Activated CD8-positive, alpha-beta T cell treated with anti-CD3 and anti-CD28 coated beads for 36 hours (primary cell): ENCODE measurements around the gene GNB1L. TPM values are rescaled to one million over a fixed set of nuclear protein-coding genes. Genes with fewer than 3 reads are reported as not detected.

Experiments used
- ATAC-seq: fragments of 200-7000 bp; cut with Tn5 transposase; one replicate; pipeline ENCODE4 v1.10.0; 2021; ENCODE audit warnings: mild to moderate bottlenecking, moderate library complexity
- CTCF ChIA-PET: fragments of 350-600 bp; sonication (Branson Sonifier 250); formaldehyde crosslinking; loops from one replicate; lab custom pipeline; 2021; ENCODE audit warnings: antibody characterized with exemption; lab: Charles Lee
- POLR2A ChIA-PET: fragments of 350-600 bp; sonication (Branson Sonifier 250); formaldehyde crosslinking; loops from one replicate; lab custom pipeline; 2021; ENCODE audit warnings: antibody characterized with exemption; lab: Charles Lee
- DNase-seq: peaks from one replicate; pipeline ENCODE4 v3.0.0-alpha.2; 2020
- H3K27ac Mint-ChIP-seq: one replicate; pipeline ENCODE4 v1.8.0; 2021; ENCODE audit warnings: mild to moderate bottlenecking, mixed read lengths
- H3K27me3 Mint-ChIP-seq: one replicate; pipeline ENCODE4 v1.8.0; 2021; ENCODE audit warnings: mixed read lengths
- H3K36me3 Mint-ChIP-seq: one replicate; pipeline ENCODE4 v1.8.0; 2021; ENCODE audit warnings: low read depth, mixed read lengths
- H3K4me1 Mint-ChIP-seq: one replicate; pipeline ENCODE4 v1.8.0; 2021; ENCODE audit warnings: low read depth, mixed read lengths
- H3K4me3 Mint-ChIP-seq: one replicate; pipeline ENCODE4 v1.8.0; 2021; ENCODE audit warnings: mild to moderate bottlenecking, moderate library complexity, mixed read lengths
- H3K9me3 Mint-ChIP-seq: one replicate; pipeline ENCODE4 v1.8.0; 2021; ENCODE audit warnings: mixed read lengths
- intact Hi-C: fragments of 100-400 bp; cut with micrococcal nuclease; formaldehyde crosslinking; loops from one replicate; pipeline ENCODE4 v1.10.0; 2022
- total RNA-seq, 2 experiments: library from RNA; stranded (reverse); gene quantifications; one replicate each; pipeline ENCODE4 v1.2.3, GENCODE V29; 2021
- TF ChIP-seq, protein P1 (sequence below): fragments of 200-600 bp; IDR thresholded peaks from one replicate; pipeline ENCODE4 v1.8.0; 2022; ENCODE audit warnings: antibody characterized with exemption, mild to moderate bottlenecking

GNB1L gene
- total RNA-seq, 2 experiments from 2014 or later = 16.2 to 17.4 TPM

DNA sequence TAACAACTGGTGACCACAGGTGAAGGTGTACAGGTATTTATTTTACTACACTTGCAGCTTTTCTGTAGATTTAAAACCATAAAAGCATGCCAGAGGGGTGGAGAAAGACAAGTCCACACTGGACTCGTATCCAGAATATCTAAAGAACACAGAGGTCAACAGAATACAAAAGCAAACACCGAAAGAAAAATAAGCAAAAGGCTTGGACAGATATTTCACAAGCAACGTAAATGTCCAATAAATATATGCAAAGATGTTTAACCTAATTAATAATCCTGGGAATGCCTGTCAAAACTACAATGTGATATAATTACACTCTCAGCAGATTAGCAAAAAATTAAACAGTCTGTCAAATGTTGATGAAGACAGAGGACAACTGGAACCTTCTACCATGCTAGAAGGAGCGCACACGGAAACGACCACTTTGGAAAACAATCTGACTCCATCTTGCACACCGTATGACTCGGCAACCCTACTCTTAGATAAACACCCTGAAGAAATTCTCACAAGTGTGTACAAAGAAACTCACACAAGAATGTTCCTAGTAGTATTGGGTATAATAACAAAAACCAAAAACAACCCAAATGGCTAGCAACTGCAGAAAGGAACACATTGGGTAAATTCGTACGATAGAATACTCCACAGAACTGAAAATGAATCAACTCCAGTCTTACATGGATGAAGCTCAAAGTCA, 27.2 kb downstream of the GNB1L start:
- H3K4me3 Mint-ChIP-seq = no peak overlapping the region
- H3K27me3 Mint-ChIP-seq = no peaks in the 10 kb centered on the region
- ATAC-seq = no peak
- intact Hi-C loops = no loop called here
- H3K27ac Mint-ChIP-seq = no peak overlapping the region
- POLR2A ChIA-PET = no interaction called here
- no peaks in the 10 kb centered on the region for H3K36me3 Mint-ChIP-seq
- CTCF ChIA-PET = interaction anchor here (0.6 kb wide), 1 partner anchor 83 kb away, joined by 3 read pairs; no protein-coding TSS in a partner anchor
- no peaks in the 10 kb centered on the region for H3K4me1 Mint-ChIP-seq
- H3K9me3 Mint-ChIP-seq = no peaks in the 10 kb centered on the region
- no peak for DNase-seq
- TF ChIP-seq, protein P1, sequence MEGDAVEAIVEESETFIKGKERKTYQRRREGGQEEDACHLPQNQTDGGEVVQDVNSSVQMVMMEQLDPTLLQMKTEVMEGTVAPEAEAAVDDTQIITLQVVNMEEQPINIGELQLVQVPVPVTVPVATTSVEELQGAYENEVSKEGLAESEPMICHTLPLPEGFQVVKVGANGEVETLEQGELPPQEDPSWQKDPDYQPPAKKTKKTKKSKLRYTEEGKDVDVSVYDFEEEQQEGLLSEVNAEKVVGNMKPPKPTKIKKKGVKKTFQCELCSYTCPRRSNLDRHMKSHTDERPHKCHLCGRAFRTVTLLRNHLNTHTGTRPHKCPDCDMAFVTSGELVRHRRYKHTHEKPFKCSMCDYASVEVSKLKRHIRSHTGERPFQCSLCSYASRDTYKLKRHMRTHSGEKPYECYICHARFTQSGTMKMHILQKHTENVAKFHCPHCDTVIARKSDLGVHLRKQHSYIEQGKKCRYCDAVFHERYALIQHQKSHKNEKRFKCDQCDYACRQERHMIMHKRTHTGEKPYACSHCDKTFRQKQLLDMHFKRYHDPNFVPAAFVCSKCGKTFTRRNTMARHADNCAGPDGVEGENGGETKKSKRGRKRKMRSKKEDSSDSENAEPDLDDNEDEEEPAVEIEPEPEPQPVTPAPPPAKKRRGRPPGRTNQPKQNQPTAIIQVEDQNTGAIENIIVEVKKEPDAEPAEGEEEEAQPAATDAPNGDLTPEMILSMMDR = no peak

DNA sequence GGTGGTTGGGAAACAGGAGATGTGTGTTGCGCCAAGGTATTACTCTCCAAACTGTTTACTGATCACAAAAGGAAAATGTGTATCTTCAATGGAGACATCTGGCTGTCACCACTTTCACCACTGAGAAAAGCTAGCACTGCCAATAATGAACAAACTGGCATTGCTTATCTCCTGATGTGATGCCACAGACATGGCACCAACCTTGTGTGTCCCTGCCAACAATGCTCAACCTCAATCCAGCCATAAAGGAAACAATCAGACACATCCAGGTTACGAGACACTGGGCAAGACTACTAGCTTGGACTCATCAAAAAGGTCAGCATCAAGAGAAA, 28.1 kb downstream of the GNB1L start:
- Mint-ChIP-seq H3K36me3 (no peaks in the 10 kb centered on the region), H3K9me3 (no peaks in the 10 kb centered on the region), H3K27me3 (no peaks in the 10 kb centered on the region), H3K4me1 (no peaks in the 10 kb centered on the region), H3K4me3 (no peak overlapping the region), H3K27ac (no peak overlapping the region)
- intact Hi-C loops = no loop called here
- CTCF ChIA-PET = interaction anchor here (0.6 to 1.6 kb wide), 3 partner anchors 9 to 84 kb away, joined by 3 to 4 read pairs (median 4); no protein-coding TSS in a partner anchor
- TF ChIP-seq, protein P1 = no peak
- ATAC-seq (no peak), DNase-seq (no peak)
- POLR2A ChIA-PET = no interaction called here

DNA sequence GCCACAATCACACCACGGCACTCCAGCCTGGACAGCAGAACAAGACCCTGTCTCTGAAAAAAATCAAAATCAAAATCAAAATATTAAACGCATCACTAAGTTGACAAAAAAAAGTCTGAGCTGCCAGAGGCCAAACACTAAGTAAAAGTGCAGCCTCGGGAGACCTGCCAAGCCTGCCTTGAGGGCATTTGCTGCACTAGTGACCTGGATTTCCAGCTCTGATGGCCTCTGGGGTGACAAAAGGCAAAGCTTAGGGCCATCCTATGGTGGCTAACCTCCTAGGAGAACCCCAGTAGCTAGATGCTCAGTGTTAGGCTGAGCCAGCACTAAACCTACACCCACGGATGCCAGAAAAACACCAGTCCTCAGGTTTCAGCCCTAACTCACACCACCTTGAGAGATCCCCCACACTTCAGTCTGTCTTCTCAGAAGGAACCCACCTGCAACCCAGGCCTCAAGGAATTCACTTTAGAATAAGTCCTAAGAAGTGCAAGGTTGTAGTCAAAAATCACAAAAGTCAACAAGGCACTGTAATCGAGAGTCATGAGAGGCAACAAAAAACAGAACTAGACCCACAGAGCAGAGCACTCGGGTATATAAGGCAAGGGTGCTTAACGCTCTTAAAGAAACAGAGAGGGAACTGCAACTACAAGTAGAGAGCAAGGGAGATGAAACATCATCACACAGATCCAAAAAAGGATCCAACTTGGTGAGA, 28.6 kb downstream of the GNB1L start:
- intact Hi-C loops = no loop called here
- CTCF ChIA-PET = interaction anchor here (1.5 to 1.6 kb wide), 2 partner anchors 9 to 84 kb away, joined by 4 read pairs; no protein-coding TSS in a partner anchor
- no peaks in the 10 kb centered on the region for H3K9me3 Mint-ChIP-seq
- ATAC-seq (no peak), DNase-seq (no peak)
- no peak overlapping the region for H3K4me3 Mint-ChIP-seq
- H3K27me3 Mint-ChIP-seq = no peaks in the 10 kb centered on the region
- TF ChIP-seq, protein P1 = no peak
- no peak overlapping the region for H3K27ac Mint-ChIP-seq
- POLR2A ChIA-PET = no interaction called here
- H3K36me3 Mint-ChIP-seq = no peaks in the 10 kb centered on the region
- H3K4me1 Mint-ChIP-seq = no peaks in the 10 kb centered on the region

DNA sequence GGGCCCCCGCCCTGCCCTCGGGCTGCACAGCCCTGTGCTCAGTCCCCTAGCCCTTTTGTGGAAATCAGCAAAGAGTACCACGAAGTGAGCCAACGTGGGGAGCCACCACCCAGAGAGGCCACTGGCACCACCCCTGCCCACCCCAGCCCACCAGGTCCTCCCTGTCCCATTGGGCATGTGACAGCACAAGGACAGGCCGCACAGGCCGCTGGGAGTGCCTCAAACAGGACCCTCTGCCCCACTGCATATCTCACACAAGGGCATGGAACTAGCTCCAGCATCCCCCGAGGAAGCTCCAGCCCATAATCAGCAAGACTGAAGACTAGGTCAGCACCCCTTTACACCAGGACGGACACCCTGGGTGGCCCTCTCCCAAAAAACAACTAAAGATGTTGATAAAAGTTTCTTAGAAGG, 29.7 kb downstream of the GNB1L start:
- Mint-ChIP-seq H3K36me3 (no peaks in the 10 kb centered on the region), H3K27me3 (no peaks in the 10 kb centered on the region), H3K4me3 (no peak overlapping the region), H3K4me1 (no peaks in the 10 kb centered on the region), H3K9me3 (no peaks in the 10 kb centered on the region), H3K27ac (no peak overlapping the region)
- ChIA-PET POLR2A (no interaction called here), CTCF (interaction anchor here (1.5 to 1.6 kb wide), 2 partner anchors 10 to 85 kb away, joined by 4 read pairs; no protein-coding TSS in a partner anchor)
- no peak for ATAC-seq
- TF ChIP-seq, protein P1 = no peak
- intact Hi-C loops = no loop called here
- DNase-seq = no peak
